AG04450 (cell line): ENCODE results near the gene TSHR. TPM values are rescaled to one million over a fixed set of nuclear protein-coding genes. Genes with fewer than 3 reads are reported as not detected.

Experiments used
- CTCF ChIA-PET: fragments of 300-600, 350-600 bp; formaldehyde crosslinking; extraction: SDS; loops from one replicate; lab custom pipeline; 2022; ENCODE audit warnings: antibody characterized with exemption, inconsistent platforms; lab: Charles Lee
- POLR2A ChIA-PET: fragments of 350-600 bp; formaldehyde crosslinking; extraction: SDS; loops from one replicate; lab custom pipeline; 2021; ENCODE audit warnings: antibody characterized with exemption, inconsistent platforms; lab: Yijun Ruan, JAX
- DNase-seq: peaks from one replicate; pipeline ENCODE4 v3.0.0-alpha.2; 2011; ENCODE audit warnings: low read depth, low spot score
- H3K27ac ChIP-seq: one replicate; pipeline ENCODE4 v1.5.1; 2012; ENCODE audit warnings: low read depth, low read length, control low read depth
- H3K27me3 ChIP-seq: one replicate; pipeline ENCODE4 v1.6.0; 2012; ENCODE audit warnings: low read length; ENCODE audit not compliant: control insufficient read depth, insufficient read depth
- H3K4me3 ChIP-seq: 2 replicates; pipeline ENCODE4 v1.5.1; 2011; ENCODE audit warnings: mild to moderate bottlenecking, low read depth, low read length, control low read depth
- H3K9me3 ChIP-seq: 2 replicates; pipeline ENCODE4 v1.5.1; 2012; ENCODE audit warnings: low read length; ENCODE audit not compliant: control insufficient read depth, insufficient read depth
- polyA plus RNA-seq: library from polyadenylated mRNA; depleted of rRNA; stranded (reverse); fragments of >200 nt; gene quantifications from 2 replicates; pipeline ENCODE4 v1.2.3, GENCODE V29; 2011
- TF ChIP-seq, protein P1 (sequence below): IDR thresholded peaks from 2 replicates; pipeline ENCODE4 v1.5.1; 2011; ENCODE audit warnings: low read depth, low read length, control low read depth, inconsistent platforms

The TSHR gene
- polyA plus RNA-seq, 1 experiment = not detected

DNA sequence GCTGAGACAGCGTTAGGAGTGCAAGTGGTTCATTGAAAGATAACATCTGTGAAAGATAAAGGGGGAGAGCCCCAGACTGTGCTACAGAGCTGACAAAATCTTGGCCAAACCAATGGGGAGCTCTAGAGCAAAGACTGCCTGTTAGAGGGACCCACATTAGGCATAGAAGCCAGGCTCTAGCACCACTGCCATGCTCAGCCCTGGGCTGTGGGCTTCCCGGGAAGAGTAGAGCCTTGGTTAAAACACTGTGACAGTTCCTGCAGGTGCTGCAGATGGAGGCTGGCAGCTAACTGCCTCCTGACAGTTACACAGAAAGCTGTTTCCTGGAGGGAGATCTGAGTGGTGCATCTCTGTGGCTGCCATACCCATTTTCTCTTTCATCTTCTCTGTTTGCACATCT lies 23.0 kb downstream of the TSHR start:
- TF ChIP-seq, protein P1, sequence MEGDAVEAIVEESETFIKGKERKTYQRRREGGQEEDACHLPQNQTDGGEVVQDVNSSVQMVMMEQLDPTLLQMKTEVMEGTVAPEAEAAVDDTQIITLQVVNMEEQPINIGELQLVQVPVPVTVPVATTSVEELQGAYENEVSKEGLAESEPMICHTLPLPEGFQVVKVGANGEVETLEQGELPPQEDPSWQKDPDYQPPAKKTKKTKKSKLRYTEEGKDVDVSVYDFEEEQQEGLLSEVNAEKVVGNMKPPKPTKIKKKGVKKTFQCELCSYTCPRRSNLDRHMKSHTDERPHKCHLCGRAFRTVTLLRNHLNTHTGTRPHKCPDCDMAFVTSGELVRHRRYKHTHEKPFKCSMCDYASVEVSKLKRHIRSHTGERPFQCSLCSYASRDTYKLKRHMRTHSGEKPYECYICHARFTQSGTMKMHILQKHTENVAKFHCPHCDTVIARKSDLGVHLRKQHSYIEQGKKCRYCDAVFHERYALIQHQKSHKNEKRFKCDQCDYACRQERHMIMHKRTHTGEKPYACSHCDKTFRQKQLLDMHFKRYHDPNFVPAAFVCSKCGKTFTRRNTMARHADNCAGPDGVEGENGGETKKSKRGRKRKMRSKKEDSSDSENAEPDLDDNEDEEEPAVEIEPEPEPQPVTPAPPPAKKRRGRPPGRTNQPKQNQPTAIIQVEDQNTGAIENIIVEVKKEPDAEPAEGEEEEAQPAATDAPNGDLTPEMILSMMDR = no peak
- CTCF ChIA-PET = interaction anchor here (0.8 to 2.5 kb wide), 3 partner anchors 8 to 18 kb away, joined by 3 to 19 read pairs (median 9); no protein-coding TSS in a partner anchor

DNA sequence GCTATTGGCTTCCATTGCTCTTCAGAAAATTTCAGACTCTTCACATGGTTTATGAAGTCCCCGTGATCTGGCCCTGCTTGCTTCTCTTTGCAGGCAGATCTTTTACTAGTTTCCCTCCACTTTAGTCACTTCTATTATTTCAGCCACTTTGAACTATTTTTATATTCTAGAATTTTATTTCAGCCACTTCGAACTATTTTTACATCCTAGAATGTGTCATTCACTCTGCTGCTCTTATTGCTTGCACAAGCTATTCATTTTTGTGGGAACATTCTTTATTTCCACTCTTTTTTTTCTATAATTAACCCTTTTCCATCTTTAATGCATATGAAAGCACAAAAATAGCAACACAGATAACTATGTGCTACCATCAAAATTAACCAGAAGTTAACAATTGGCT lies 24.5 kb downstream of the TSHR start:
- POLR2A ChIA-PET = no interaction called here
- no peak overlapping the region for H3K4me3 ChIP-seq
- H3K27me3 ChIP-seq = no peaks in the 10 kb centered on the region
- CTCF ChIA-PET = interaction anchor here (0.6 to 1.3 kb wide), 2 partner anchors 16 to 471 kb away, joined by 3 to 6 read pairs; no protein-coding TSS in a partner anchor
- TF ChIP-seq, protein P1 = no peak
- no peak overlapping the region for H3K27ac ChIP-seq
- DNase-seq = no peak
- H3K9me3 ChIP-seq = no peaks in the 10 kb centered on the region

More for the DNA sequence above, 23.0 kb downstream of the TSHR start:
- Histone ChIP-seq H3K27ac (no peak overlapping the region), H3K9me3 (no peaks in the 10 kb centered on the region), H3K4me3 (no peak overlapping the region), H3K27me3 (peaks cover 4% of the 10 kb centered on the region)
- POLR2A ChIA-PET = no interaction called here
- no peak for DNase-seq

DNA sequence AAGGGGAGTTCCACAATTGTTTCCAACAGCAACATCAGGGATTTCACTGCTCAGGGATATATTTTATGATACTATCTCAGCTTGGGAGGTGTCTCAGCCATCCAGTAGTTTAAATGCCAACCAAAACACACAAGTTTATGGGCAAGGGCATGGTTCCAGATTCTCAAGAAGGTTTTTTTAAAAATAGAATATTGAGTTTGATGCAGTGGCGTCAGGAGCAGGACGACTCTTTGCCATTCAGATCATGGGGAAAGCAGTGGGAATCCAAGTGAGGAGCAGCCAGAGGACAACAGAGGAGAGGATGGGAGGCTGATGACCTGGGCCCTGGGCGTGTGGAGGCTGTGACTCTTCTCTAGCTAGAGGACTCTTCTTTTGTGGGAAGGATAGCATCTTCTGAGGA lies 25.7 kb downstream of the TSHR start:
- Histone ChIP-seq H3K9me3 (no peaks in the 10 kb centered on the region), H3K27ac (no peak overlapping the region), H3K27me3 (no peaks in the 10 kb centered on the region), H3K4me3 (no peak overlapping the region)
- CTCF ChIA-PET = interaction anchor here (1.3 kb wide), 1 partner anchor 15 kb away, joined by 6 read pairs; no protein-coding TSS in a partner anchor
- POLR2A ChIA-PET = no interaction called here
- TF ChIP-seq, protein P1 = no peak
- DNase-seq = no peak

DNA sequence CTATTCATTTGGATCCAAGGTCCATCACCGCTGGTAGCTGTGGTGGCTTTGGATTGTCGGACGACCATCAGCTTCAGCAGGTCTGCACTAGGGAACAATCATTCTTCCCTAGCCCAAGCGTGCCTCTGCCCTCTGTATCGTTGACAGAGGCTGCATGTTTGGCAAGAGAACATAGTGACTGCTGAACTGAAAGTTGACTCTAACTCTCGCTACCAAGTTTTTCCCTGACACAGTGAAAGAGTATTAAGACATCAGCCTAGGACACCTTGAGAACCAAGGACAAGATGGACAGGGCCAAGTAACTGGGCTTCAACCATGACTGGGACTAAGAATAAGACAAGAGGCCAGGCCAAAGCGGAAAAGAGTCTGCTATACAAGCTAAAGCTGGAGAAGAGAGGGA lies 26.3 kb downstream of the TSHR start:
- Histone ChIP-seq H3K9me3 (no peaks in the 10 kb centered on the region), H3K27ac (no peak overlapping the region), H3K27me3 (no peaks in the 10 kb centered on the region), H3K4me3 (no peak overlapping the region)
- TF ChIP-seq, protein P1 = no peak
- DNase-seq = no peak
- ChIA-PET CTCF (interaction anchor here (0.6 kb wide), 1 partner anchor 196 kb away, joined by 3 read pairs; no protein-coding TSS in a partner anchor), POLR2A (no interaction called here)

DNA sequence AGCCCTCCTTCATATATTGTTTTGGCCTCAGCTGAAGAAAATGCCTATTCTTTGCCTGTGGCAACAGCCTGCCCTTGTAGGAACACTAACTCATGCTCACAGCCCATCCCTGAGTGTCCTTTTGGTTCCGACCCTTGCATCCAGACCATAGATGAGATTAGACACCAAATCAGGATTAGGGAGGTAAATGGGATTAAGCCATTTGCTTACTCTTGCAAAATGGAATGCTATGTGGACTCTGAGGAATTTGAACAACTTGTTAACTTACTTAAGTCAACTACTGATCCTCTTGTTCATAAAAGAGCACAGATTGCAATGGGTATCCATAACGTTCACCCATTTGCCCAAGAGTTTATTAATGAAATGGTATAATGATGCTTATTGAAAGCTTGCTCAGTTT lies 27.3 kb downstream of the TSHR start:
- no peak overlapping the region for H3K27ac ChIP-seq
- H3K4me3 ChIP-seq = no peak overlapping the region
- no peaks in the 10 kb centered on the region for H3K9me3 ChIP-seq
- no peak for DNase-seq
- ChIA-PET CTCF (no interaction called here), POLR2A (no interaction called here)
- TF ChIP-seq, protein P1 = no peak
- H3K27me3 ChIP-seq = no peaks in the 10 kb centered on the region
